K562 (cell line): ENCODE data around the gene MLN. TPM values are rescaled to one million over a fixed set of nuclear protein-coding genes. Genes with fewer than 3 reads are reported as not detected.

Experiments used
- BHLHE40 ChIP-seq: IDR thresholded peaks from 2 replicates; pipeline ENCODE4 v1.6.1; 2011; ENCODE audit warnings: low read length, improper control_type of control experiment
- BRCA1 ChIP-seq, 2 experiments: fragments of 450-650 bp in 1 of 2; sonication (generic) in 1 of 2; formaldehyde crosslinking in 1 of 2; IDR thresholded peaks; 2 replicates each; pipeline versions ENCODE4 v1.5.0 to v1.6.1; 2017 to 2020; ENCODE audit warnings: mild to moderate bottlenecking in 1 of 2, missing genetic modification reagents in 1 of 2
- ELF4 ChIP-seq: fragments of 450-650 bp; formaldehyde crosslinking; IDR thresholded peaks from 2 replicates; pipeline ENCODE4 v1.4.0; 2022; ENCODE audit warnings: missing genetic modification characterization
- GABPB1 ChIP-seq: sonication (generic); formaldehyde crosslinking; IDR thresholded peaks from 2 replicates; pipeline ENCODE4 v1.8.0; 2022; ENCODE audit warnings: mild to moderate bottlenecking, missing genetic modification reagents
- KDM1A ChIP-seq, 2 experiments: fragments of 450-650 bp; IDR thresholded peaks; 2 replicates each; pipeline ENCODE4 v1.6.1; 2016; ENCODE audit warnings: mild to moderate bottlenecking in 2 of 2
- KDM5B ChIP-seq: fragments of 200-600 bp; sonication (generic); IDR thresholded peaks from 2 replicates; pipeline ENCODE4 v1.6.1; 2012; ENCODE audit warnings: low read depth, mild to moderate bottlenecking, moderate library complexity, low read length, control low read depth, inconsistent platforms; ENCODE audit not compliant: insufficient replicate concordance
- MAZ ChIP-seq, 2 experiments: fragments of 450-650 bp in 1 of 2; sonication (generic) in 1 of 2; formaldehyde crosslinking; IDR thresholded peaks in 1 of 2; conservative IDR thresholded peaks in 1 of 2; 2 replicates each; pipeline versions ENCODE4 v1.4.0 to v1.5.0; 2020; ENCODE audit warnings: mild to moderate bottlenecking in 1 of 2, missing genetic modification reagents in 1 of 2
- MIER1 ChIP-seq: fragments of 450-650 bp; IDR thresholded peaks from 2 replicates; pipeline ENCODE4 v1.6.1; 2016; ENCODE audit warnings: antibody characterized with exemption, mild to moderate bottlenecking, low read depth
- MYC ChIP-seq, 2 experiments: fragments of 250-450 bp in 1 of 2; sonication (Bioruptor Pico) in 1 of 2; IDR thresholded peaks; 2 replicates each; pipeline versions ENCODE4 v1.5.1 to v1.6.1; 2012 to 2021; ENCODE audit warnings: low read depth in 2 of 2, borderline replicate concordance in 1 of 2, improper control_type of control experiment in 1 of 2, low read length in 1 of 2, mild to moderate bottlenecking in 1 of 2, moderate library complexity in 1 of 2
- NONO ChIP-seq, 2 experiments: fragments of 200-400 bp in 1 of 2; fragments of 450-650 bp in 1 of 2; formaldehyde crosslinking in 1 of 2; IDR thresholded peaks; 2 replicates each; pipeline ENCODE4 v1.6.1; 2017; ENCODE audit warnings: low read depth in 2 of 2, mild to moderate bottlenecking in 2 of 2, moderate library complexity in 2 of 2, low read length in 1 of 2
- NR2C1 ChIP-seq, 2 experiments: fragments of 450-650 bp; IDR thresholded peaks; 2 replicates each; pipeline ENCODE4 v1.6.1; 2017; ENCODE audit warnings: mild to moderate bottlenecking in 2 of 2, antibody characterized with exemption in 1 of 2, inconsistent platforms in 1 of 2, missing compliant biosample characterization in 1 of 2, missing genetic modification characterization in 1 of 2
- POLR2A ChIP-seq: fragments of 450-650 bp; conservative IDR thresholded peaks from 2 replicates; pipeline ENCODE4 v1.6.1; 2016
- RBM15 ChIP-seq: fragments of 200-400 bp; formaldehyde crosslinking; IDR thresholded peaks from 2 replicates; pipeline ENCODE4 v1.6.1; 2018; ENCODE audit warnings: mild to moderate bottlenecking, low read length, moderate library complexity; ENCODE audit not compliant: insufficient read depth
- SIN3A ChIP-seq, 2 experiments: fragments of 150-350 bp in 1 of 2; IDR thresholded peaks; 2 replicates each; pipeline ENCODE4 v1.6.1; 2011 to 2016; ENCODE audit warnings: borderline replicate concordance in 2 of 2, low read depth in 2 of 2, low read length in 2 of 2, mild to moderate bottlenecking in 2 of 2, moderate library complexity in 2 of 2; ENCODE audit not compliant: control insufficient read depth in 1 of 2
- SMARCA4 ChIP-seq: fragments of 450-650 bp; IDR thresholded peaks from 2 replicates; pipeline ENCODE4 v1.6.1; 2016
- TRIM24 ChIP-seq, 2 experiments: fragments of 450-650 bp; IDR thresholded peaks; 2 replicates each; pipeline ENCODE4 v1.6.1; 2016
- VEZF1 ChIP-seq: fragments of 200-800 bp; sonication (Bioruptor generic); IDR thresholded peaks from 2 replicates; pipeline ENCODE4 v1.6.1; 2017; ENCODE audit warnings: missing genetic modification characterization, missing compliant biosample characterization
- ZHX1 ChIP-seq: fragments of 150-350 bp; conservative IDR thresholded peaks from 2 replicates; pipeline ENCODE4 v1.6.1; 2014; ENCODE audit warnings: low read length
- ZNF431 ChIP-seq: sonication (generic); formaldehyde crosslinking; IDR thresholded peaks from 2 replicates; pipeline ENCODE4 v1.8.0; 2022; ENCODE audit warnings: mild to moderate bottlenecking, missing genetic modification reagents
- polyA plus RNA-seq, 8 experiments: library from polyadenylated mRNA; depleted of rRNA in 4 of 8; stranded (reverse) in 5 of 8; unstranded in 3 of 8; fragments of >200 nt; fragmentation: Nextera tagmentation in 2 of 8; fragmentation: Illumina TruSeq in 1 of 8; extraction: Ambion mirVana in 2 of 8; extraction: Trizol in 1 of 8; gene quantifications; 2 replicates each; pipeline versions ENCODE4 v1.2.1 to v1.2.3, GENCODE V29; 2011 to 2014; ENCODE audit warnings: inconsistent platforms in 1 of 8, missing spikeins in 1 of 8
- total RNA-seq, 7 experiments: library from RNA; depleted of rRNA in 6 of 7; stranded (reverse); fragments of >200 nt in 6 of 7; fragmentation: Illumina TruSeq in 2 of 7; extraction: Trizol in 2 of 7; gene quantifications; 2 replicates each; pipeline versions ENCODE4 v1.2.1 to v1.2.3, GENCODE V29; 2011 to 2021; ENCODE audit warnings: low replicate concordance in 1 of 7
- TF ChIP-seq, protein P1 (sequence below): fragments of 250-450 bp; sonication (Bioruptor Pico); IDR thresholded peaks from 2 replicates; pipeline ENCODE4 v1.5.0; 2020; ENCODE audit warnings: mild to moderate bottlenecking, borderline replicate concordance

Gene MLN
- total and polyA plus RNA-seq, 9 of the 15 experiments (the other 6 are each of a cell fraction or from before 2014, with no cell fraction given) = not detected

DNA sequence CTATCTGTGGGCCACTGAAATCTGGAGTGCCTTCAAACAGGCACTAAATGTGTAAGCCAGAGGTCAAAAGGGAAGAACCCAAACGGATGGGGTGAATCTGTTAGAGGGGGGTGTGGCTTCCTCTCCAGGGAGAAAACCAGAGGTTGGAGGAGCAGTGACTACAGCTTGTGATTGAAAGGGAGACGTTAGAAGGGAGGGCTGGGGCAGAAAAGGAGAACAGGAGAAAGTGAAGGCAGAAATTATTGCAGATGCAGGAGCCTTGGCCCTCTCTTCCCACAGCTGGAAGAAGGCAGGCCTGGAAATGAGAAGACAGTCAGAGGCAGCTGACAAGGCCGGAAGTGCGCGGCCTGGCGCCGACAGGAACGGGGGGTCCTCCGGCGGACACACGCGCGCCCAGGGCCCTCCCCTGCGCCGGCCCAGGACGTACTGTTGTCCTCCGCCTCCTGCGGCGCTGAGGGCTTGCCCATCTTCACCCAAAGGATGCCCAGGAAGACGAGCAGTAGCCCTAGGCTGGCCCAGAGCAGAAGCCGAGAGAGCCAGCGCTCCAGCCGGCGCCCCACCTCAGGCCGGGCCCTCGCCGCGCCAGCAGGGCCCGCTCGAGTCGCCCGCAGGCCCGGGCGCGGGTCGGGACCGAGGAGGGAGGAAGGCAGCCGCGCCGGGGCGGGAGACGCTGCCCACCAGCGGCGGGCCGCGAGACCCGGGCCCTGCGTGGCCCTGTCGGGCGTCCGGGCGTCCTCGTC is 15.7 kb downstream of the MLN start (continued):
- TF ChIP-seq SMARCA4 = peak; percentile 51; the same call in 1 of the 2 replicates
- no peak for TF ChIP-seq ZHX1
- TF ChIP-seq SIN3A (IDR thresholded peaks at IDR 0.05; ENCODE audit: borderline replicate concordance in 2 of 2, control insufficient read depth in 1 of 2, low read depth in 2 of 2, low read length in 2 of 2) = peak in 1 of 2 experiments; percentile 63; a peak in 1 of 4 replicates
- peak; percentile 66 for TF ChIP-seq POLR2A
- TF ChIP-seq ZNF431 (CRISPR knock-in tag) = 0 out of 2 replicates have a peak, but pooled peaks have one; percentile 5
- peak; percentile 81 for TF ChIP-seq GABPB1 (CRISPR knock-in tag)
- no peak for TF ChIP-seq MYC (IDR thresholded peaks at IDR 0.05; ENCODE audit: low read depth, low read length)
- 0 out of 2 replicates have a peak, but pooled peaks have one; percentile 24 for TF ChIP-seq MYC (CRISPR knock-in tag; IDR thresholded peaks at IDR 0.05; ENCODE audit: borderline replicate concordance, low read depth)
- TF ChIP-seq ELF4 (CRISPR knock-in tag) = no peak; the same call in 1 of the 2 replicates
- no peak for TF ChIP-seq BRCA1 (IDR thresholded peaks at IDR 0.05)
- 0 out of 2 replicates have a peak, but pooled peaks have one; percentile 78 for TF ChIP-seq BRCA1 (CRISPR knock-in tag; IDR thresholded peaks at IDR 0.05)
- TF ChIP-seq VEZF1 (CRISPR knock-in tag) = peak; percentile 36; the same call in 1 of the 2 replicates
- no peak for TF ChIP-seq RBM15
- peak; percentile 81 to 87; a peak in 3 of 4 replicates for TF ChIP-seq KDM1A (IDR thresholded peaks at IDR 0.05)
- peak; percentile 51; the same call in 1 of the 2 replicates for TF ChIP-seq NR2C1 (IDR thresholded peaks at IDR 0.05)
- TF ChIP-seq NR2C1 (tag; IDR thresholded peaks at IDR 0.05) = no peak
- TF ChIP-seq, protein P1, sequence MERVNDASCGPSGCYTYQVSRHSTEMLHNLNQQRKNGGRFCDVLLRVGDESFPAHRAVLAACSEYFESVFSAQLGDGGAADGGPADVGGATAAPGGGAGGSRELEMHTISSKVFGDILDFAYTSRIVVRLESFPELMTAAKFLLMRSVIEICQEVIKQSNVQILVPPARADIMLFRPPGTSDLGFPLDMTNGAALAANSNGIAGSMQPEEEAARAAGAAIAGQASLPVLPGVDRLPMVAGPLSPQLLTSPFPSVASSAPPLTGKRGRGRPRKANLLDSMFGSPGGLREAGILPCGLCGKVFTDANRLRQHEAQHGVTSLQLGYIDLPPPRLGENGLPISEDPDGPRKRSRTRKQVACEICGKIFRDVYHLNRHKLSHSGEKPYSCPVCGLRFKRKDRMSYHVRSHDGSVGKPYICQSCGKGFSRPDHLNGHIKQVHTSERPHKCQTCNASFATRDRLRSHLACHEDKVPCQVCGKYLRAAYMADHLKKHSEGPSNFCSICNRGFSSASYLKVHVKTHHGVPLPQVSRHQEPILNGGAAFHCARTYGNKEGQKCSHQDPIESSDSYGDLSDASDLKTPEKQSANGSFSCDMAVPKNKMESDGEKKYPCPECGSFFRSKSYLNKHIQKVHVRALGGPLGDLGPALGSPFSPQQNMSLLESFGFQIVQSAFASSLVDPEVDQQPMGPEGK (CRISPR knock-in tag) = 0 out of 2 replicates have a peak, but pooled peaks have one; percentile 40
- TF ChIP-seq BHLHE40 = no peak
- 0 out of 4 replicates have a peak, but pooled peaks of 1 of the 2 experiments have one; percentile 38 for TF ChIP-seq TRIM24 (IDR thresholded peaks at IDR 0.05)
- 0 out of 4 replicates have a peak, but pooled peaks of 1 of the 2 experiments have one; percentile 39 for TF ChIP-seq NONO (IDR thresholded peaks at IDR 0.05; ENCODE audit: low read depth in 2 of 2, low read length in 1 of 2)
- peak in 1 of 2 experiments; percentile 38; a peak in 2 of 4 replicates for TF ChIP-seq MAZ (CRISPR knock-in tag; conservative IDR thresholded peaks at IDR 0.05 in 1 of 2, IDR thresholded peaks at IDR 0.05 in 1 of 2)
- TF ChIP-seq KDM5B = peak; percentile 36
- TF ChIP-seq MIER1 = no peak
